ENCODE results near the gene EFNA3. TPM values are rescaled to one million over a fixed set of nuclear protein-coding genes. Genes with fewer than 3 reads are reported as not detected.
A peak's percentile ranks its signal among the peaks of the same experiment; 100 is the strongest.

The EFNA3 gene
- total RNA-seq, 1 donor from 2014 or later, result 1.0 TPM

DNA sequence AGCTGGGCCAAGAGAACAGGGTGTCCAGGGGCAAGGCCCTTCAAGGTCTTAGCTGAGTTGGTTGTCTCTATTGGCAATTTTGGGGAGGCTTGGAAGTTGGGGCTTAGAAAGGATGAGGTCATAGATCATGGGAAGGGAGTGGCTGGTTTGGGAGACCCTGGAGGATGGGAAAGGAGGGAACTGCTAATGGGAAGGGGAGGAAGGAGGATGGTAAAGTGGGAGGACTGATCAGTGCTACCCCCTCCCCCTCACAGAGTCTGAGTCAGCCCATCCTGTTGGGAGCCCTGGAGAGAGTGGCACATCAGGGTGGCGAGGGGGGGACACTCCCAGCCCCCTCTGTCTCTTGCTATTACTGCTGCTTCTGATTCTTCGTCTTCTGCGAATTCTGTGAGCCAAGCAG lies 10.0 kb upstream of the EFNA3 start:
- TF ChIP-seq, protein P1, sequence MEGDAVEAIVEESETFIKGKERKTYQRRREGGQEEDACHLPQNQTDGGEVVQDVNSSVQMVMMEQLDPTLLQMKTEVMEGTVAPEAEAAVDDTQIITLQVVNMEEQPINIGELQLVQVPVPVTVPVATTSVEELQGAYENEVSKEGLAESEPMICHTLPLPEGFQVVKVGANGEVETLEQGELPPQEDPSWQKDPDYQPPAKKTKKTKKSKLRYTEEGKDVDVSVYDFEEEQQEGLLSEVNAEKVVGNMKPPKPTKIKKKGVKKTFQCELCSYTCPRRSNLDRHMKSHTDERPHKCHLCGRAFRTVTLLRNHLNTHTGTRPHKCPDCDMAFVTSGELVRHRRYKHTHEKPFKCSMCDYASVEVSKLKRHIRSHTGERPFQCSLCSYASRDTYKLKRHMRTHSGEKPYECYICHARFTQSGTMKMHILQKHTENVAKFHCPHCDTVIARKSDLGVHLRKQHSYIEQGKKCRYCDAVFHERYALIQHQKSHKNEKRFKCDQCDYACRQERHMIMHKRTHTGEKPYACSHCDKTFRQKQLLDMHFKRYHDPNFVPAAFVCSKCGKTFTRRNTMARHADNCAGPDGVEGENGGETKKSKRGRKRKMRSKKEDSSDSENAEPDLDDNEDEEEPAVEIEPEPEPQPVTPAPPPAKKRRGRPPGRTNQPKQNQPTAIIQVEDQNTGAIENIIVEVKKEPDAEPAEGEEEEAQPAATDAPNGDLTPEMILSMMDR (IDR thresholded peaks at IDR 0.05), result no peak
- no peak overlapping the region for H3K27ac ChIP-seq
- H3K36me3 ChIP-seq, result no peaks in the 10 kb centered on the region
- H3K4me3 ChIP-seq, result no peak overlapping the region
- intact Hi-C loops (cut with DNase I), result no loop called here
- no peak for ATAC-seq
- no peaks in the 10 kb centered on the region for H3K27me3 ChIP-seq
- peaks cover 14% of the 10 kb centered on the region for H3K4me1 ChIP-seq
- H3K9me3 ChIP-seq, result no peaks in the 10 kb centered on the region
- no peak for DNase-seq

DNA sequence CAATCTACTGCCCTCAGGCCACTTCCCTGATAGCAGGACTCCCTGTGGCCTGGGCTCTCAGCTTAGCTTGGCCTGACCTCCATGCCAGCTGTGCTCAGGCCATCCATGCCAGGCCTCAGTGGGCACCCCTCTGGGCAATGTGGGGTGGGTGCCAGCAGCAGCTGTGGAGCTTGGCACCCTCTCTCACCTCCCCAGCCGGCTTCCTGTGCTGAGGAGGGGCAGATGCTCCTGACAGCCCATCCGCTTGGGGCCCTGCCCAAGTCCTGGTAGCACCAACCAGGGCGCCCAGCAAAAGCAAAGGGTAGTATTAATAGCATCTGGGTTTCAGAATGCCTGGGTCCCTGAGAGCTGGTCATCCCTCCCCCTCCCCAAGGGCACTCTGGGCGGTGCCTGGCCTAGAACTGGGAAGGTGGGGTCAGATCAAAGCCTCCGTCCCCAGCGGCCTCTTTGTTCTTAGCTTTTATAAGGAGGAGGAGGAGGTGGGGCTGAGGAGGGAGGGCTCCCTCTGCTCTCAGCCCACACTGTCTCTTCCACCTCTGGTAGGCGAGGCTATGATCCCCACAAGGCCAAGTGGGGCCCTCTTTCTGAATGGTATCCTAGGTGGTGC lies 9.0 kb upstream of the EFNA3 start:
- H3K9me3 ChIP-seq, result no peaks in the 10 kb centered on the region
- TF ChIP-seq, protein P1 (IDR thresholded peaks at IDR 0.05), result no peak
- H3K4me3 ChIP-seq, result no peak overlapping the region
- no peak overlapping the region for H3K27ac ChIP-seq
- no peaks in the 10 kb centered on the region for H3K27me3 ChIP-seq
- intact Hi-C loops (cut with DNase I), result no loop called here
- H3K36me3 ChIP-seq, result no peaks in the 10 kb centered on the region
- H3K4me1 ChIP-seq, result peaks cover 14% of the 10 kb centered on the region
- ATAC-seq (no peak), DNase-seq (no peak)

DNA sequence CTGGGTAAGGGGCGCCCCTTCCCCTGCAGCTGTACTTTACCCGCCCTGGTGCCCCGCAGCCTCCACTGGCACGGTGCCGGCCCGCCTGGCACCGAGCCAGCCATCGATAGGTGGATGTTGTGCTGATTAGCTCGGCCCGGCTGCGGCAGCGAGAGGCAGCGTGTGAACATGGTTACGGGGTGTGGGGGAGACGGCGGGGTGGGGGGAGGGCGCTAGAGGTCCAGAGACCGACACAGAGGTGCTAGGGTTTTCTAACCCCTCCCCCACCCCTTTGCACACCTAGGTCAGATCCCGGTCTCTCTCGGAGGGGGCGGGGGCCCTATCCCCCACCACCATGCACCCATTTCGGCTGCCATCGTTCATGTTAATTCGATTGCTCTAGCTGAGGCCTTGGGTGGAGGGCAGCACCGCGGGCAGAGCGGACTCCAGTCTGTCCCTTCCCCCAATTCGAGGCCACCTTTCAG lies 8.4 kb upstream of the EFNA3 start:
- Histone ChIP-seq H3K4me3 (peak overlapping the region; percentile 52), H3K27ac (no peak overlapping the region)
- intact Hi-C loops (cut with DNase I), result no loop called here

DNA sequence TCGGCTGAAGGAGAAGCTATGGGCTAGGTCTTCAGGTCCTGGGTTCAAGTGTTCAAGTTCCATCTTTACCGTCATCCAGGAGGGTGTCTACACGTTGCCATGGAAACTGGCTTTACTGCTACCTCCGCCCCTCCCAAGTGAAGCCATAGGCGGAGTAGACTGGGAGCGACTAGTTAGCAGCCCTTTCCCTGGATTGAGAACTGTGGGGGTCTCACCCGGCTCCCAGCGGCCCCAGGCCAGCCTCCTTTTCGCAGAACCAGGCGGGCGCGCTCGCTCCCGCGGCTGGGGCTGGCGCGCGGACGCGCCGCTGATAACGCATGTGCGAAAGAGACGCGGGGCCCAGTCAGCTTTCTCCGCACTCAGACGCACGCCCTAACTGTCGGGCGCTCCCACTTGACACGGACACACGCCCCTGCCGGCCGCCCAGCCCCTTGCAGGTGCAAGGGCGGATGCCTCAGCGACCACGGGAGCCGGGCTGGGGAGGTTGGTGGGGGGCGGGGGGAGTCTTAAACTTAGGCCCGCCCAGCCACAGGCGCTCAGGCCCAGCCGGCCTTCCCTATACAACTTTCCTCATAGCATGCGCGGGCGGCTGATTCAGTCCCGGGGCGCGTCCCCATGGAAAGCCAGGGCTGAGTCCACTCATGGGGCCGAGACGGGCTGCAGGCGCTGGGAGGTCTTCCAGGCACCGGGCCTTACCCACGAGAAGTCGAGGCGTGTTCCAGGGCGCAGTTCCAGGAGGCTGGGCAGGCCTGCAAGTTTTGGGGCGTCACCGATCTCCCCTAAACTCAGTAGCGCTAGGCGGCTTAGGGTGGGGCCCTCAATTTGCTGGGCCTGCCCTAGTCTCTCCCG lies 7.7 kb upstream of the EFNA3 start:
- Histone ChIP-seq H3K4me3 (peak overlapping the region; percentile 52), H3K36me3 (no peaks in the 10 kb centered on the region), H3K27me3 (no peaks in the 10 kb centered on the region), H3K27ac (peak overlapping the region; percentile 60), H3K4me1 (peaks cover 14% of the 10 kb centered on the region), H3K9me3 (no peaks in the 10 kb centered on the region)
- intact Hi-C loops (cut with DNase I), result no loop called here
- DNase-seq, result peak; percentile 91
- ATAC-seq, result peak; percentile 90
- TF ChIP-seq, protein P1 (IDR thresholded peaks at IDR 0.05), result peak; percentile 49

More for the DNA sequence above, 8.4 kb upstream of the EFNA3 start:
- H3K9me3 ChIP-seq, result no peaks in the 10 kb centered on the region
- H3K4me1 ChIP-seq, result peaks cover 14% of the 10 kb centered on the region
- DNase-seq (no peak), ATAC-seq (no peak)
- no peaks in the 10 kb centered on the region for H3K27me3 ChIP-seq
- H3K36me3 ChIP-seq, result no peaks in the 10 kb centered on the region
- TF ChIP-seq, protein P1 (IDR thresholded peaks at IDR 0.05), result no peak

DNA sequence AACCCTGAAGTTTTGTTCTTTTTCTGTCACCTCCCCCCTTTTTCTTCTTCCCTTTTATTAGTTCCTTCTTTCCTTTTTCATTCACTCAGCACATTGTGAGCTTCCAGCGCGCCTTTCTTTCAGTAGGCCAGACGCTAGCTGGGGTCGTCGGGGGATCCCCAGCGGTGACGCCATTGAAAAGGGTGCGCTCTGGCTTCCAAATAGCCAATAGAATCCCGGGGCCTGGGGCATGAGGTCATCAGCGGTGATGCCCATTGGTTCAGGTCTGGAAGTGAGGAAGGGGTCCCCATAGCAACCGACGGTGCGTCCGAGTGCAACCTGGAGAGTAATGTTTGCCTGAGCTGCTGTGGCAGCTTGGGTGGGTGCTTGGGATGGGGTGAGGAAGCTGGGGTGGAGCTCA lies 6.9 kb upstream of the EFNA3 start:
- DNase-seq, result no peak
- no peak overlapping the region for H3K4me3 ChIP-seq
- TF ChIP-seq, protein P1 (IDR thresholded peaks at IDR 0.05), result no peak
- peaks cover 14% of the 10 kb centered on the region for H3K4me1 ChIP-seq
- H3K27ac ChIP-seq, result no peak overlapping the region
- intact Hi-C loops (cut with DNase I), result no loop called here
- H3K9me3 ChIP-seq, result no peaks in the 10 kb centered on the region
- no peaks in the 10 kb centered on the region for H3K27me3 ChIP-seq
- ATAC-seq, result no peak
- H3K36me3 ChIP-seq, result no peaks in the 10 kb centered on the region

All from upper lobe of right lung (tissue), 1 donor.